Activated CD8-positive, alpha-beta memory T cell treated with anti-CD3 and anti-CD28 coated beads for 48 hours (primary cell): ENCODE data around the gene CDK5R2.
A peak's percentile ranks its signal among the peaks of the same experiment; 100 is the strongest.

Experiments used
- DNase-seq, 3 experiments: peaks; one replicate each; pipeline ENCODE4 v3.0.0-alpha.2; 2020; ENCODE audit warnings: low read depth in 2 of 3, low spot score in 2 of 3

Gene CDK5R2

DNA sequence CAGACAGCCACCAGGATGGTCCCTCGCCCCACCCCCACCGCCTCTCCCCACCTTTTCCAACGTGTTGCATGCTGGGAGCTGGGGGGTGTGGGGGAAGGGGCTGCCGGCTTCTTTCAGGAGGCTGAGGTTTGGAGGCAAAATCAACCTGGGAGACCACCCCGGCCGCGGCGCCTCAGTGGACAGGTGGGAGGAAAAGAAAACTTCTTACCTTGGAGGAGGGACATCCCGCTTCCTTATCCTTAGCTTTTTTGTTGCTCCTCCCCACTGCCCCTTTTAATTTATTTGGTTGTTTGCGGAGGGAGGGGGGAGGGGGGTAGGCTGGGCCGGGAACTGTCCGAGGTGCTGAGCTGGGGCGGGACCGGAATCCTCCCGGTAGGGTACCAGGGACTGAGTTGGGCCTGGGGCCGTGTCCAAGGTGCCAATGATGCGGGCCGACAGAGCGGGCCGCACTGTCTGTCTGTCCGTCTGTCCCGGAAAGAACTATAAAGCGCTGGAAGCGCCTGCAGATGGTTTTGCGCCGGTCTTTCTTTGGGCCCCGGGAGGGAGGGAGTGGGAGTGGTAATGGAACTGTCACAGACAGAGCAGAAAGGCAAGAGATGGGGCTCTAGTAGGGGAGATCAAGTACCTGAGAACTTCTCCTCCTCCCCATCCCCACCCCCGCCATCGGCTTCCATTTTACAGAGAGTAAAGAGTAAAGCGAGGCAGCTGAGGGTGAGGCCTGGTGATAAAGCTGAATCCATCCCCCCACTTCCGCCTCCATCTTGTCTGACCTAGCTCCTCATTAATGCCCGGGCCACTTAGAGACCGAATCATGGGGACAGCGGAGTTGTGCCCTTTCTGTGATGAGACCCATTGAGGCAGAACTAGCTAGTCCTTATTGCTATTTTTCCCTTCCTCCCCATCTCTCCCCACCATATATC is 2.4 kb downstream of the CDK5R2 start:
- DNase-seq = no peak

DNA sequence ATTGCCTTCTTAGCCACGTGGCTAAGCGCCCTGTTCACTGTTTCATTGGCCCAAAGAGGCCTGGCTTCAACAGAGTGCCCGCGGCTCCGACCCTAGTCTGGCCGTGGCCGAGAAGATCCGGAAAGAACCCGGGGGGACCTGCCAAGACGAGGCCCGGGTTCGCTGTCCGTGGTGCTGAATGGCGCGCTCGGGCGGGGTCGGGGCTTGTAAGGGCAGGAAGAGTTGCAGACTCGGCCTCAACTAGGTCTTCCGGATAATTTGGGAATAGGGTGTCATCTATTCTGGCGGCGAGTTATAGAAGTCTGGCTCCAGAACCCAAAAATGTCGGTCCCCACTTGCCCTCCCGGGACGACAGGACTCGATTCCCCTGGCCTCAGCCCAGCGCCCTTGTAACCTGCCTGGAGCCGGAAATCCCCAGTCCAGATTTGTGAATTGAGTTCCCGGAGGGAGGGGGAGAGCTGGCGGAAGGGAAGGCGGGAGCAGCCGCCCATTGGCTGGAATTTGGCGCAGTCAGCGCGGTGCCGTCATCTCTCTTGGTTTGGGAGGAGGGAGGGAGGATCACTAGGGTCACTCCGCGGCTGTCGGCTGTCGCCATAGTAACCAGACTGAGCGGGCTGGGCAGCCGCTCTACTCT is 3.5 kb downstream of the CDK5R2 start:
- DNase-seq = peak in 1 of 3 experiments; percentile 48

DNA sequence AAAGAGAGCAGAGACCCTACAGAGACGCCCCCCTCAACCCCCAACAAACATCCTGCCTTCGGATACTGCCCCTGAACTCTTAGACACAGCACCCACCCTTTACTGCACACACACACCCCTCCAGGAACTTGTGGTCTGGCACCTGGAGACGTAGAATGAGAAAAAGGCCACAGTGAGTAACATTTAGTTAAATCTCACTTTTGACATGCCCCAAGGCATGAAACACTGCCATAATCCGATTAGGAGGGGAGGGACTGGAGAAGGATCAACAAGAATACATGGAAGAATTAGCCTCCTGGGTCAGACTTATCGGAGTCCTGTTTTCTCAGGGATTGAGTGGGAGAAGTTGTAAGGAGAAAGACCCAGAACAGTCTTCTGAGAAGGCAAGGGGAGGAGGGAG is 4.1 kb downstream of the CDK5R2 start:
- no peak for DNase-seq

DNA sequence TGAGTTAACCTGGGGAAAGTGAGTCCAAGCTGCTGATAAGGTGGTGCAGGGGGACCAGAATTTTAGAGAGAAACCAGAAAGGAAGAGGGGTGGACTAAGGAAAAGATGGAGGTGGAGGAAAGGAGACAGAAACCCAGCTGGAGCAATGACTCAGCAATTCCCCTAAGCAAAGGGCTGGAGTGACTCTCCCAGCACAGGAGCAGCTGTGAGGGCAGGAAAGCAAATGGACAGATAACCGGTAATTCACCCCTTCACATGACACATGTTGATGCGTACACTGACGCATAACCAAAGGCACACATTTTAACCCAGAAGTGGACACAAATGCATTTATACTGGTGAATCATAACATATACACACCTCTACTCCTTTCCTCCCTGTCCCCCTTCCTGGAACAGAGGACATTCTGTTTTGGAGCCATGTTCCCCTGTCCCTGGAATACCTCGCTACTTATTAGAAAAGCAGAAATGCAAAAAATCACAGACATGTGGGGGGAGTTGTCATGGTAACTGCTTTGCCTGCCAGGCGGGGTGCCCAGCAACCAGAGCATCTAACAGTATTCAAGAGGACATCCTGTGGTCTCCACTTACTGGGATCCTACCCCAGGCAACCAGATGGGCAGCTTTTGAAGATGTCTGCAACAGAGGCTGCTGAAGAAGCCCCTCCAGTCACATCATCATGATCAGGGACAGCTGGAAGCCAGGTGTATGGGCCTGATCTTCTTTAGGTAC is 4.7 kb downstream of the CDK5R2 start:
- DNase-seq = no peak

DNA sequence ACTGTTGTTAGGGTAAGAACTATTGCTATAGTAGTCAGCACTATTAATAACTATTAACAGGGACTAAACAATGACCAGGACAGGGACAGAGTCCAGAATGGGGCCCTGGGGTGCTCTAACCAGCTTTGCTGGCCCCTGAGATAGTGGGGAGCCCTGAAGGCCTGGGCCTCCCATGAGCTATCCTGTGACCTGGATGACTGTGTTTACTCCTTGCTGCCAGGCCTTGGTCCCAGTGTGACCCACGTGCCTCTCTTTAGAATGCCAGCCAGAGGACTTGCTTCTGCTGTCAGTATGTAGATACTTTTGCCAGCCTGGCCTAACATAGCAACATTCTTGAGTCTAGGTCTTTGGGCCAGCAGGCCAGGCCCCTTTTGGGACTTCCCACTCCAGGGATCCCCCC is 11.4 kb downstream of the CDK5R2 start:
- DNase-seq = no peak

DNA sequence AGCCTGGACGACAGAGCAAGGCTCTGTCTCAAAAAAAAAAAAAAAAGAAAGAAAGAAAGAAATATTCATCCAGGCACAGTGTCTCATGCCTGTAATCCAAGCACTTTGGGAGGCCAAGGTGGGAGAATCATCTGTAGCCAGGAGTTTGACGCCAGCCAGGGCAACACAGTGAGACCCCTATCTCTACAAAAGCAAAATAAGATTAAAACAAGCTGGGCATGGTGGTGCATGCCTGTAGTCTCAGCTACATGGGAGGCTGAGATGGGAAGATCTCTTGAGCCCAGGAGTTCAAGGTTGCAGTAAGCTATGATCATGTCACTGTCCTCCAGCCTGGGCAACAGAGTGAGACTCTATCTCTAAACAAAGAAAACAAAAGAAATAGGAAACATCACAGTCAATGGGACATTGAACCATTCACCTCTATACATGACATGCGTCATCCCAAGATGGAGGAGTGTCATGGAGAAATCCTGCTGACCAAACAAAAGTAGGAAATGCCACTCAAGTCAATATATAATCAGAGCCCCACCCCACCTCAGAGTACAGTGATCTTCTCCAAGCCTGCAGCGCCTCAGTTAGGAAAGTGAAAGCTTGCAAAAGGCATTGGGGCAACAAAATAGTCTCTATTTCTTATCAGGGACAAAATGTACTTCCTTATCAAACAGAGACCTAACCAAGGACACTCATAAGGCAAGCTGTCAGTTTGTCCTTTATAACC is 15.8 kb downstream of the CDK5R2 start:
- no peak for DNase-seq

DNA sequence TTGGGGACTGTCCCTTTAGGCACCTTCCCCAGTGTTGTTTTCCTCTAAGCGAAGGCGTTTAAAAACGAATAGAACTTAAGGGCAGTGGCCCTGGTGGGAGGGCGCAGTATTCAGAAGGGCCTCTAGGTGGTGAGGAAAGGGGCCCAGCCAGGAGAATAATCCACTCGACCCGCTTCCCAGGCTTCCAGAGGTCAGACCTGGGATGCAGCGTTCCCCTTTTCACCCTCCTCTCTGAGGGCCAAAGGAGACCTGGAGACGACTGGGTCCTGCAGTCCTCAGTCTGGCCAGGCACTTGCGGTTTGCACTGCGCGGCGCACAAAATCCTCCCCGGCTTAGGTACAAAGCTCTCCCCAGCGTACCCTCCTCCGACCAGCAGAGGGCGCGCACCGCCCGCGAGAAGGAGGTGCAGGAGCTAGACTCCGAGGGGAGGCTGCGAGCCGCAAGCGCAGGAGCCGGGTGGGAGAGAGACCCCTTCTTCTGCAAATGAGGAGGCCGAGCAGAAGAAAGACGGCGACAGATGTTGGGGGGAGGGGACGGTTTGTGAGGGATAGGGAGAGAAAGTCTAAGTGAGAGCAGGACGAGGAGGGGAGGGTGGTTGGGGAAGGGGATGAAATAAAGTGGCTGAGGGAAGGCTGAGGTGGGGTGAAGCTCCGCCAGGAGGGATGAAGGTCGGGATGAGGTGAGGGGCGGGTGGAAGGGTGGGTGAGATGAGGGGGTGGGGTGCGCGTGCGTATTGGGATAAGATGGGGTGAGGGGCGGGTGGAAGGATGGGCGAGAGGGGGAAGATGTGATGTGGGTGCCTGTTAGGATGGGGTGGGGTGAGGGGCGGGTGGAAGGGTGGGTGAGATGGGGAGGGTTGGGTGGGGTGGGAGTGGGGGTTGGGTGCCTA is 20.6 kb downstream of the CDK5R2 start:
- DNase-seq = peak; percentile 71 to 81 (median 75)

DNA sequence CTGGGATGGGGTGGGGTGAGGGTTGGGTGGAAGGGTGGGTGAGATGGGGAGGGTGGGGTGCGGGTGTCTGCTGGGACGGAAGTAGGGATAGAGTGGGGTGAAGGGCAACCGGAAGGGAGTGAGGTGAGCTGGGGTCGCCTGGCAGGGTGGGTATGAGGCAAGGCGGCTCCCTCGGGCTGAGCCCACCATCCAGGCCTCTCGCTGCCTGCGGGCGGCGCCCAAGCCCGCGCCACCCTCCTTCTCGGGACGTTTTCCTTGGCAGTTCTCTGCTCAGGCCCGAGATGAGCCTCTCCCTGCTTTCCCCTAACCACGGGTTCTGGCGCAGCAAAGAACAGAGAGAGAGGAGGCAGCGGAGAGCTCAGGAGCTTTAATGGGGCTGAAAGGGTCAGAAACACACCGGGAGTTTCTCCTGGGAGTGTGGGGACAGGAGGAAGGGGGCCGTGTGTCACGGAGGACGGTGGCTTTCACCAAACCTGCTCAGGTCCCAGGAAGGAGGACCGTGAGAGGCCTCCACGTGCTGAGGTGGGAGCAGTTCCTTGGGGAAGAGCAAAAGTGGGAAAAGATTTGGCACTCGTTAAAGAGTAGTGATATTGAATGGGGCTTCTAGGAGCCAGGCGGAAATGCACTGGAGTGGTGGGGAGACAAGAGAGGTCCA is 21.4 kb downstream of the CDK5R2 start:
- DNase-seq = no peak

DNA sequence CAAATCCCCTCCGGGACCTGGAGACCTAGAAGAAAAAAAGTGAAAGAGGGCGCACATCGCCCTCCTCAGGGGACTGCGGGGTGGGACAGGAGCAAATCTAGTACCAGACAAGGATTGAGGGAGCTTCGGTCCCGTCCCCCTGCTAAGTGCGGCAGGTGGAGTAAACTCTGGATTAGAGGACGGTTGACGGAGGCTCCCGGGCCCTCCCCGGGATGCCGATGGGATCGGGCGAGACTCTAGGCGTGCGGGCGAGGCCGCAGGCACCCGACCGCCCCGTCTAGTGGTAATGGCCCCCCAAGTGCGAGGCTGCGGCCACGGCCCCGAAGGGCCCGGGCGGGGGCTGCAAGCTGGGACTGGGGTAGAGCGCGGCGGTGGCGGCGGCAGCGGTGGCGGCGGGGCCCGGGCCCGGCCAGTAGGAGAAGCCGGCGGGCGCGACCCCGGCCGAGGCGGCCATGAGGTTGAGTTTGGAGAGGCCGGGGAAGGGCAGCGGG is 22.0 kb downstream of the CDK5R2 start:
- DNase-seq = no peak

DNA sequence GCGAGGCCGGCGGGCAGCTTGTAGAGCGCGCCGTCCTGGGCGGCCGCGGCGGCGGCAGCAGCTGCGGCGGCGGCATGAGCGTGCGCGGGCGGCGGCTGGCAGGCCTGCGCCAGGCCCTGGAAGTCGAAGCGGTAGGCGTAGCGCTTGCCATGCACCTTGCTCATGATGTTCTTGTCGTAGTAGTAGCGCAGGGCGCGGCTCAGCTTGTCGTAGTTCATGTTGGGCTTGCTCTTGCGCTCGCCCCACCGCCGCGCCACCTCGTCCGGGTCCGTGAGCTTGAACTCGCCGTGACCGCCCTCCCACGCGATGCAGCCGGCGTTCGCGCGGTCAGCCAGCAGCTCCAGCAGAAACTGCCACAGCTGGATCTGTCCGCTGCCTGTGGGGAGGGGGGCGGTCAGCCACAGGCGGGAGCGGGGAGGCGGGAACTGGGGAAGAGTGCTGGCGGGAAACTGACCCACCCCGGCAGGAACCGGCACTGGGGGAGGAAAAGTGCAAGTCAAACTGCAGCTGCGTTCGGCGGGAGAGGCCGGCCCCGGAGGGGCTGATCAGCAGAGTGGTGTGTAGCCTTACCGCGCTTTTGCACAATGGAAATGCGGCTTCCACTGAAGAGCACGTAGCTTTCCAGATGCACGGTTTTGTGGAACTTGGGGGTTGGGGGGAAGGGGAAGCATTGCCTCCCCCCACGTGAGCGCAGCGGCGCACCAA is 22.6 kb downstream of the CDK5R2 start:
- no peak for DNase-seq

DNA sequence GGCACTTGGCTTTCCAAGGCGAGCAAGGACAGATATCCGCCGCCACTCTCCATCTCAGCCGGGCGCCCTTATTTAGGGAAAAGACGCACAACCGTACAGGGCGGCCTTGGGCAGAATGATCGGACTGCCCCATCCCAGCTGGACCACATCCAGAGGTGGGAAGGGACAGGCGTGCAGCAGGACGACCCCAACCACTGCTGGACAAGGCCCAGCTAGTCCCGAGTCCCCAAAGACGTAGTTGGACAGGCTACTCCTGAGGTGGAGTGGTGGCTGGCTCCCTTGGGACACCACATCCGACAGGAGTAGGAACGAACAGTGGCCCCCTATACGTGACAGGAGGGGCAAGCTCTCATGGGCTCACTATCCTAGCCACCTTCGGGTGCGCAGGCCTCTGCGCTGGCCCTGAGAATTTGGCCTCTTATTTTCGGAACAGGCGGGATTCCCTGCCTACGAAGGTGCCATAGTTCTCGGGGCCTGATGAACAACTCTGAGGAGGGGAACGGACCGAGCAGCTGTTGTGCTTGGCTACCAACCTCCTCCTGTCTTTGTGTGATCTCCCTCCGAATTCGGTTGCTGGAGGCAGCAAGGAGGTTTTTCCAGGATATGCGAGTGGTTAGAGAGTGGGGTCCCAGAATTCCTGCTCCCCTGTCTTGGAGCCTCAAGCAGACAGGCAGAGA is 23.3 kb downstream of the CDK5R2 start:
- no peak for DNase-seq

DNA sequence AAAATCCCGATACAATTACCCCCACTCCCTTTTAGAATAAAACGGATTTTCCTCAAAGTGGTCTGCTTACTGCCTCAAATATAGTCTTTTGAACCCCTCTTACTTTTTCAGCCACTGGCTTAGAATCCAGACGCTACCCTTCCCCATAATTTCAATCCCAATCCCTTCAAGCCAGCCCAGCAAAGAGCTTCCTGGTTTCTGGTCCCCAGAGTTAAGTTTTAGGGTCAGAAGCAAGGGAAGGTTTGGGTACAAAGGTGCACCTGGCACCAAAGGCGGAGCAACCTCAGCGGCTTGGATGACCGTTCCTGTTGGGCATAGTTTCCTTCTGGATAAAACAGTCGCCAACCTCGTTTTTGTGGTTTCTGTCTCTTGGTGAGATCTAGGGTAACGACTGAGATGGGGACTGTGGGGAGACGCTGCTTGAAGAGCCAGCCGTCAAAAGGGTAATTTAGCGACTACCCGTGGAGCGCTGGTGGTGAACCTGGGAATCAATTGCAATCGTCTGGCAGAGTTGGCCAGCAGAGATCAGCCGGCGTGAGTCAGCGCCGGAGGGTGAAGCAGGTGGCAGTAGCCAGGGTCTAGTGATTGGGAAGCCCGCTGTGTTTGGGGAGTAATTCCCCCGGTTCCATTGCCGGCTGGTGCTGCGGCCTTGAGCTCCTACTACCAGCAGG is 23.9 kb downstream of the CDK5R2 start:
- DNase-seq = no peak

DNA sequence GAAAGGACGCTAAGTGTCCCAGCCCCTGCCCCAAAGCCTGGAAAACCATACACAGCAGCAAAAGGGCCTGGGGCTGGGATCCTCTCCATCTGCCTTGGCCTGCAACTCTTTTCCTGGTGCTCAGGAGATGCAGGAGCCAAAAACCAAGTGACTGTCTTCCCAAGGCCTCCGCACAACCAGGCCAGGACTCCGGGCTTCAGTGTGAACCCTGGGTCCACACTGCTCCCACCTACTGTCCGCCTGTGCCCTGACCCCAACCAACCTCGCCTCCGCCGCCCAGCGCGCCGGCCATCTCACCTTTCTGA is 24.4 kb downstream of the CDK5R2 start:
- no peak for DNase-seq

DNA sequence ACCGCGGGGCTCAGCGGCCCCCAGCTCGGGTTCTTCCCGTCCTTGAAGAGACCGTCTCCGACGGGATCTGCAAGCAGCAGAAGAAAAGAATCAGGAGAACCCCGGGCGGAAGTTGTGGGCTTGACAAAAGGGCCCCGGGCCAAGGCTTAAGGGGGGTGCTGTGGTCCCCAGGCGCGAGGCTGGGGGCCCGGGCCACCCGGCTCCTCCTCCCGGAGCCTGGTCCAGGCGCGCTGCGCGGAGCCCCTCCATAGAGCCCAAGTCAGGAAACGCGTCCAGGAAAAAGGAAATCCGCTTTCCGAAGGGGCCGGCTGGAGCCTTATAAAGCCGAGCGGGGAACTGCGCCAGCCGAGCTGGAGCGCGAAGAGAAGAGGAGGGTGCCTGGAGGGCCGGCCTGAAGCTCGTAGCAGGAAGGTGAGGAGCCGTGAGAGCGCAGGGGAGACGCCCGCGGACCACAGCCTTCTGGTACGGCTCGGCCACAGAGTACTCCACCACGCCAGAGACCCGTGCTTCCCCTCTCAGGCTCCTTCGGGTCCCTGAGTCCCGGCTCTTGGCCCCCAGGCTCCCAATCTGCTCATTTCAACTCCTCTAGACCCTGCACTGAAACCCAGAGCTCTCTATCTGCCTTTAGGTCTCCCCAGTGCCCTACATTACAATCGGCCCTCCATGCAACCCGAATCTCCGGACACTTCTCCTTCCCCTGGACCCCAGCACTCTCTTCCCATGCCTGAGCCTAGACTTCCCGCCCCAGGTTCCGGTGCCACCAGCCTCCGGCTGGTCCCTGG is 25.0 kb downstream of the CDK5R2 start:
- no peak for DNase-seq

DNA sequence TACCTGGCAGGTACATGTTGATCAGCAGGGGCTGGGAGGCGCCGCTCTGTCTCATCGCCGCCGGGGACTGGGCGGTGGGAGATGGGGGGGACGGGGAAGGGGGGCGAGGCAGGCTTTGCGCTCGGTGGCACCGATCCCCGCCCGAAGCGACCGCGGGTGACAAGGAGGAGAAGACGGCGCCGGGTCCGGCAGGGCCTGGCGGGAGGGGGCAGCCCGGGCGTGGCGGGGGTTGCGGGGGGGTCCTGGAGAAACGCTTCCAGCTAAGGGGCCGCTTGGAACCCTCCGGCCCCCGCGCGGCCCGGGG is 25.5 kb downstream of the CDK5R2 start, which contains the start of gene FEV:
TSS of gene FEV (minus strand) at position 164 of the 304 bp plus-strand sequence. CDS start at position 55, 109 bp downstream.
- DNase-seq = no peak

DNA sequence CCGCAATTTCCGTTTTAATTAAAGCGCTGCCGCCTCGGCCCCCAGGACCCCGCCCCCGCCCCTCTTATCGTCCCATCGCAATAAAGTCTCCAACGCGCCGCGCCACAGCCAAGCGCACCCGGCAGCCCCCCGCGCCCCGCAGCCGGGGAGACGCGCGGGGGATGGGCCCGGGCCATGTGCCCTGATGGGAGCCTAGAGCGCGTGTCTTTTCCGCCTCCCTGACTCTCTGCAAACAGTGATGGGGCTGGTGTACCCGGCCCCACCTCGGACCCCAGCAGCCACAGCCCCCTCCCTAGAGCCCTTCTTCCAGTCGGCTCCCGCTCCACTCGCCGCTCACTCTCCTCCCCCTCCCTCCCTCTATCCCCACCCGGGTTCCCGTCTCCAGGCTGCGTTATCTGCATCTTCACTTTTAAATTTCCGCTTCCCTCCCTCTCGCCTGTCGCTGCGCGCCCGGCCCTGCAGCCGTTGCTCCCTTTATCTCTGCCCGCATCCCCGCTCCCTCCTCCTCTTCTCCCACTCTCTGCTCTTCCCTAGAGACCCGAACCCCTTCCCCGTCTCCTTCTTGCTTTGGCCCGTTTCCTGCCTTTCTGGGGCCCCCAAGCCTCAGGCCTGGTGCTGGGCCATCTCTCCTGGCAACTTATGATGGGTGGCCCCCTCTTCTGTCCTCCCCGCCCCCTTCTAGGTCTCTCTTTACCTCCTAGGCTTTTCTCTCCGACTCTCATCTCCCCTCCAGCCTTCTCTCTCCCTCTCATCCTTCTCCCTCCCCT is 26.0 kb downstream of the CDK5R2 start:
- no peak for DNase-seq
